GM18858 (cell line): ENCODE results near the gene LSM2.
"Not testable (repeated sequence)": the region's sequence is repeated elsewhere in the genome, so short reads cannot be mapped to it uniquely, and the experiment has no call there.

Source experiments
- ATAC-seq: cut with Tn5 transposase; IDR thresholded peaks from one replicate; pipeline ENCODE4 v1.9.1; 2021; ENCODE audit not compliant: unreplicated experiment

The LSM2 gene

GRCh38 chr6:31806470-31807272 lies at the start of gene LSM2:
LSM2 (minus strand) TSS chr6:31806966; CDS start chr6:31806757, 209 bp downstream.
- ATAC-seq = peak; percentile 63

- not testable (repeated sequence) for ATAC-seq
These were observed 45.4 kb upstream of the LSM2 start for GRCh38 chr6:31851980-31852718.

- ATAC-seq = no peak
These were observed 44.7 kb upstream of the LSM2 start for GRCh38 chr6:31851485-31851832.

- ATAC-seq = no peak
These were observed 44.2 kb upstream of the LSM2 start for GRCh38 chr6:31850765-31851484.

- ATAC-seq = no peak
These were observed 40.7 kb upstream of the LSM2 start for GRCh38 chr6:31847276-31847978.

- ATAC-seq = no peak
These were observed 37.7 kb upstream of the LSM2 start for GRCh38 chr6:31844507-31844906.

- no peak for ATAC-seq
These were observed 35.3 kb upstream of the LSM2 start for GRCh38 chr6:31842053-31842452.

- not testable (repeated sequence) for ATAC-seq
These were observed 33.0 kb upstream of the LSM2 start for GRCh38 chr6:31839779-31840126.

GRCh38 chr6:31838968-31839367 lies 32.2 kb upstream of the LSM2 start:
- no peak for ATAC-seq

GRCh38 chr6:31838114-31838553 lies 31.4 kb upstream of the LSM2 start:
- ATAC-seq = not testable (repeated sequence)

GRCh38 chr6:31837369-31838113 lies 30.8 kb upstream of the LSM2 start:
- no peak for ATAC-seq

- ATAC-seq = no peak
These were observed 30.0 kb upstream of the LSM2 start for GRCh38 chr6:31836474-31837368.

- ATAC-seq = no peak
These were observed 29.3 kb upstream of the LSM2 start for GRCh38 chr6:31836047-31836473.

GRCh38 chr6:31834367-31835250 lies 27.8 kb upstream of the LSM2 start:
- no peak for ATAC-seq

- ATAC-seq = no peak
These were observed 24.8 kb upstream of the LSM2 start for GRCh38 chr6:31831350-31832215.

- ATAC-seq = no peak
These were observed 24.1 kb upstream of the LSM2 start for GRCh38 chr6:31830886-31831335.

GRCh38 chr6:31829633-31830283 lies 23.0 kb upstream of the LSM2 start:
- ATAC-seq = no peak
